Lung (tissue), 12 donors: ENCODE measurements around the gene GLRA1. TPM values are rescaled to one million over a fixed set of nuclear protein-coding genes. Genes with fewer than 3 reads are reported as not detected.

Experiments
- ATAC-seq: fragments of 200-7000 bp; cut with Tn5 transposase; one replicate; pipeline ENCODE4 v1.9.1; 2020; ENCODE audit warnings: moderate number of reproducible peaks; ENCODE audit not compliant: insufficient read depth, low FRiP score
- DNase-seq, 3 donors: peaks; one replicate each; pipeline ENCODE4 v3.0.0-alpha.2; 2013 to 2017
- H3K27ac ChIP-seq, 2 donors: one replicate each; pipeline ENCODE4 v1.5.1; 2013; ENCODE audit warnings: mild to moderate bottlenecking in 2 of 2, moderate library complexity in 2 of 2, control low read depth in 1 of 2, inconsistent platforms in 1 of 2, low read depth in 1 of 2, low read length in 1 of 2
- H3K27me3 ChIP-seq, 3 donors: one replicate each; pipeline ENCODE4 v1.5.1; 2013; ENCODE audit warnings: low read length in 2 of 3; ENCODE audit not compliant: control insufficient read depth in 3 of 3, insufficient read depth in 3 of 3
- H3K36me3 ChIP-seq, 4 donors: one replicate each; pipeline ENCODE4 v1.5.1; 2013; ENCODE audit warnings: low read length in 4 of 4, mild to moderate bottlenecking in 1 of 4, moderate library complexity in 1 of 4; ENCODE audit not compliant: control insufficient read depth in 4 of 4, insufficient read depth in 4 of 4
- H3K4me1 ChIP-seq, 5 donors: one replicate each; pipeline ENCODE4 v1.5.1; 2013; ENCODE audit warnings: low read length in 5 of 5, mild to moderate bottlenecking in 2 of 5, moderate library complexity in 1 of 5; ENCODE audit not compliant: control insufficient read depth in 5 of 5, insufficient read depth in 5 of 5
- H3K4me3 ChIP-seq: one replicate; pipeline ENCODE4 v1.5.1; 2013; ENCODE audit warnings: mild to moderate bottlenecking, control low read depth, moderate library complexity
- H3K9ac ChIP-seq, 2 donors: one replicate each; pipeline ENCODE4 v1.5.1; 2013; ENCODE audit warnings: low read length in 2 of 2, control low read depth in 1 of 2; ENCODE audit not compliant: insufficient read depth in 1 of 2
- H3K9me3 ChIP-seq, 4 donors: one replicate each; pipeline ENCODE4 v1.5.1; 2013; ENCODE audit warnings: low read length in 3 of 4, mild to moderate bottlenecking in 1 of 4, moderate library complexity in 1 of 4; ENCODE audit not compliant: control insufficient read depth in 4 of 4, insufficient read depth in 3 of 4
- WGBS, 2 donors: extraction: QIAGEN DNeasy Blood & Tissue Kit; methylation state at CpG; one replicate each; pipeline ENCODE4 v1.1.7; 2013; 5-methylcytosine and 5-hydroxymethylcytosine counted together
- polyA plus RNA-seq, 2 donors: library from polyadenylated mRNA; stranded (reverse); fragments of 200-250 nt; gene quantifications; one replicate each; pipeline ENCODE4 v1.2.1, GENCODE V29; 2013
- total RNA-seq, 2 donors: library from RNA; depleted of rRNA in 1 of 2; stranded (reverse); fragments of >200 nt in 1 of 2; gene quantifications; one replicate each; pipeline ENCODE4 v1.2.1, GENCODE V29; 2014 to 2021
- TF ChIP-seq, protein P1 (sequence below): IDR thresholded peaks from 2 replicates; pipeline ENCODE4 v1.5.1; 2012; ENCODE audit warnings: mild to moderate bottlenecking; ENCODE audit errors: control extremely low read depth, extremely low read depth
- donor health status: control.
- donor health status: control.
- donor health status: Bipolar disorder and iron deficiency.
- donor health status: healthy.
- donor health status: DM: yes; HTN: yes; CAD: no.

Gene GLRA1
- total and polyA plus RNA-seq, 4 donors = not detected

DNA sequence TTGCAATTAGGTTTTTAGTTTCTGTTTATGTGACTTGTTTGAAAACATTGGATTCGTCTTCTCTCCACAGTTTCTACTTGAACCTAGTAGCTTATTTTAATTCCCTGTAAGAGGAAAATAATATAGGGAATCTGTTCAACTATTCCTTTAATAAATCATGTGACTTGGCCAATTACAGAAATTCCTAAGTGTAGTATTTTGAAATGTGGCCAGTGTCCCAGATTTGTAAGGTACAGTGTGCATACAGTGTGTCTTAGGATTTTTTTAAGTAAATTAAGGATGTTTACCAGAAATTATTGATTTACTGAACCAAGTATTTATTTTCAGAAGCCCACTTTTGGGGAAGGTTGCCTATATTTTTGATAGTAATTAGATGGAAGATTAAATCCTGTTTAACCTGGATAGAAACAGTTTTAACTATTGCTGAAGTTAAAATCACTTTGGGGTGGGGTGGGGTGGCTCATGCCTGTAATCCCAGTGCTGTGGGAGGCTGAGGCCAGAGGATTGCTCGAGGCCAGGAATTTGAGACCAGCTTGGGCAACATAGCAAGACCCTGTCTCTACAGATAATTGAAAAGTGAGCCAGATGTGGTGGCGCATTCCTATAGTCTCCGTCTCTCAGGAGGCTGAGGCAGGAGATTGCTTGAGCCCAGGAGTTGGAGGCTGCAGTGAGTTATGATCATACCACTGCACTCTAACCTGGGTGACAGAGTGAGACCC is 116.0 kb downstream of the GLRA1 start:
- peaks cover 0 to 26% (median 6%) of the 10 kb centered on the region in 5 donors for H3K4me1 ChIP-seq
- ATAC-seq = no peak
- peak in 2 of 3 donors; percentile 30 to 39 for DNase-seq
- peaks cover 9 to 25% (median 20%) of the 10 kb centered on the region in 4 donors for H3K36me3 ChIP-seq
- no peak overlapping the region for H3K9ac ChIP-seq
- H3K27ac ChIP-seq = no peak overlapping the region
- H3K9me3 ChIP-seq = no peaks in the 10 kb centered on the region
- no peaks in the 10 kb centered on the region for H3K27me3 ChIP-seq
- WGBS, 2 donors = 90 to 92% methylated on average over 4 of the region's 4 CpGs
- H3K4me3 ChIP-seq = no peak overlapping the region
- TF ChIP-seq, protein P1, sequence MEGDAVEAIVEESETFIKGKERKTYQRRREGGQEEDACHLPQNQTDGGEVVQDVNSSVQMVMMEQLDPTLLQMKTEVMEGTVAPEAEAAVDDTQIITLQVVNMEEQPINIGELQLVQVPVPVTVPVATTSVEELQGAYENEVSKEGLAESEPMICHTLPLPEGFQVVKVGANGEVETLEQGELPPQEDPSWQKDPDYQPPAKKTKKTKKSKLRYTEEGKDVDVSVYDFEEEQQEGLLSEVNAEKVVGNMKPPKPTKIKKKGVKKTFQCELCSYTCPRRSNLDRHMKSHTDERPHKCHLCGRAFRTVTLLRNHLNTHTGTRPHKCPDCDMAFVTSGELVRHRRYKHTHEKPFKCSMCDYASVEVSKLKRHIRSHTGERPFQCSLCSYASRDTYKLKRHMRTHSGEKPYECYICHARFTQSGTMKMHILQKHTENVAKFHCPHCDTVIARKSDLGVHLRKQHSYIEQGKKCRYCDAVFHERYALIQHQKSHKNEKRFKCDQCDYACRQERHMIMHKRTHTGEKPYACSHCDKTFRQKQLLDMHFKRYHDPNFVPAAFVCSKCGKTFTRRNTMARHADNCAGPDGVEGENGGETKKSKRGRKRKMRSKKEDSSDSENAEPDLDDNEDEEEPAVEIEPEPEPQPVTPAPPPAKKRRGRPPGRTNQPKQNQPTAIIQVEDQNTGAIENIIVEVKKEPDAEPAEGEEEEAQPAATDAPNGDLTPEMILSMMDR = no peak

DNA sequence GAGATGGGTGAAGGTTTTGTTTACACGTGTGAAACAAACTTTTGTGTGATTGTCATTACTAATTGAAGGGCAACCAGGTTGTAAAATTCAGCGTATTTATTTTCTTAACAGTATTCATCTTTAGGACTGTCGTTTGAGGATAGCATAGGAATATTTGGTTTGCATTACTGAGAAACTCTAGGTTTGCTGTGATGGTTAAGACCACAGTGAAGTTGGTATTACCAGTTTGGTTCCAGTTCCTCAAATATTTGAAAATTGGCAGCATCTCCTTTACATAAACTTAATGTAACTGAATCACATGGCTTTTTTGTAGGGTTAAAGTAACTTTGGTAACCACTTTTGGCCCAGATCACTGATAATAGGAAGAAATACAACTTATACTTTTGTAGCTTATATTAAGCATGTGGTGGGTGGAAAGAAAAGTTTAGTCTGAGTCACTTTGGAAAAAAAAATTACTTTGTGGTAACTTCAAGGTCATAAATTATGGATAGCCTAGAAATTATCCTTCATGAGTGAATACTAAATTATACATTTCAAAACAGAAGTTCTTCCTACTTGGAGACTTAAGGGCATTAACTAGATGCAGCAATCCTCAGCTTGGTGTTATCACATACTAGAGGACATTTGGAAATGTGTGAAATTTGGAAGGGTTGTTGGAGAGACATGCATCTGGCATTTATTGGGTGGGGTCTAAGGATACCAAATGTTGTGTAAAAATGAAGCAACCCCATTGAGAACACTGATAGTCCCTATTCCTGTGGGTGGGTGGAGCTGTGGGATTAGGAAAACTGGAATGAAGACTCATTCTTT is 119.0 kb downstream of the GLRA1 start:
- Histone ChIP-seq H3K9ac (no peak overlapping the region), H3K4me3 (no peak overlapping the region), H3K27ac (no peak overlapping the region), H3K4me1 (peaks cover 0 to 9% (median 6%) of the 10 kb centered on the region in 5 donors), H3K9me3 (no peaks in the 10 kb centered on the region), H3K36me3 (peaks cover 14 to 28% (median 22%) of the 10 kb centered on the region in 4 donors), H3K27me3 (no peaks in the 10 kb centered on the region)
- TF ChIP-seq, protein P1 = no peak
- WGBS, 2 donors = 95 to 96% methylated on average over 3 of the region's 3 CpGs
- ATAC-seq = no peak
- DNase-seq = peak in 2 of 3 donors; percentile 70 to 80

DNA sequence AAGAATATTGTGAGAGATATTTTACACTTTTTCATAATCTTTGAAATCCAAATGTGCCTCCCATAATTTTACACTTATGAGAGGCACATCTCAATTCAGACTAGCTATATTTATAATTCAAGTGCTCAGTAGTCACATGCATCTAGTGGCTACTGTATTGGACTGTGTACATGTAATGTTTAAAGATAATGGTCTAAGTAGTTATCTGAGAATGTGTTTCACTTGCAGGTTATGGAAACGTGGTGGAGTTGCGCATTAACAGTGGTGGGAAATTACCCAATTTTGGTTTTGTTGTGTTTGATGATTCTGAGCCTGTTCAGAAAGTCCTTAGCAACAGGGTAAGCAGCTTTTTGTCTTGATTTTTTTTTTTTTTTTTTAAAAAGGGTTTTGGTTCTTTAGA is 124.1 kb downstream of the GLRA1 start:
- TF ChIP-seq, protein P1 = no peak
- H3K4me3 ChIP-seq = no peak overlapping the region
- 36 to 71% methylated on average over 2 of the region's 2 CpGs for WGBS, 2 donors
- H3K4me1 ChIP-seq = peaks cover 0 to 10% (median 0%) of the 10 kb centered on the region in 5 donors
- no peak overlapping the region for H3K9ac ChIP-seq
- no peak for ATAC-seq
- H3K27me3 ChIP-seq = no peaks in the 10 kb centered on the region
- DNase-seq = no peak
- no peaks in the 10 kb centered on the region for H3K9me3 ChIP-seq
- H3K36me3 ChIP-seq = peaks cover 28 to 52% (median 33%) of the 10 kb centered on the region in 4 donors
- no peak overlapping the region for H3K27ac ChIP-seq
